Calu3 (cell line): ENCODE data around the gene C4orf17. TPM values are rescaled to one million over a fixed set of nuclear protein-coding genes. Genes with fewer than 3 reads are reported as not detected.

Experiments used
- BruUV-seq: library from RNA; stranded (reverse); fragments of 400-500 nt; replicated peaks from 2 replicates; lab custom pipeline; 2021; lab: Mats Ljungman, UMichigan
- CTCF ChIA-PET: fragments of 300-600 bp; sonication (Branson Sonifier 250); formaldehyde crosslinking; loops from one replicate; lab custom pipeline; 2022; ENCODE audit warnings: antibody characterized with exemption; lab: Charles Lee
- DNase-seq: peaks from one replicate; pipeline ENCODE4 v3.0.0; 2022
- H3K27ac Mint-ChIP-seq: one replicate; pipeline ENCODE4 v1.8.0; 2022; ENCODE audit warnings: mixed read lengths; ENCODE audit not compliant: unreplicated experiment
- H3K27me3 Mint-ChIP-seq: one replicate; pipeline ENCODE4 v1.8.0; 2022; ENCODE audit warnings: mixed read lengths; ENCODE audit not compliant: unreplicated experiment
- H3K36me3 Mint-ChIP-seq: one replicate; pipeline ENCODE4 v1.8.0; 2022; ENCODE audit warnings: mild to moderate bottlenecking, moderate library complexity, mixed read lengths; ENCODE audit not compliant: insufficient read depth, unreplicated experiment
- H3K4me1 Mint-ChIP-seq: one replicate; pipeline ENCODE4 v1.8.0; 2022; ENCODE audit warnings: mild to moderate bottlenecking, low read depth, mixed read lengths; ENCODE audit not compliant: unreplicated experiment
- H3K4me3 Mint-ChIP-seq: one replicate; pipeline ENCODE4 v1.8.0; 2022; ENCODE audit warnings: mild to moderate bottlenecking, low read depth, moderate library complexity, mixed read lengths; ENCODE audit not compliant: unreplicated experiment
- H3K9me3 Mint-ChIP-seq: one replicate; pipeline ENCODE4 v1.8.0; 2022; ENCODE audit warnings: low read depth, mixed read lengths; ENCODE audit not compliant: unreplicated experiment
- intact Hi-C: fragments of 100-400 bp; cut with micrococcal nuclease; formaldehyde crosslinking; loops from one replicate; pipeline ENCODE4 v1.10.0; 2022; ENCODE audit not compliant: unreplicated experiment
- total RNA-seq: library from RNA; stranded (reverse); gene quantifications from 2 replicates; pipeline ENCODE4 v1.2.3, GENCODE V29; 2022
- TF ChIP-seq, protein P1 (sequence below): fragments of 200-600 bp; IDR thresholded peaks from one replicate; pipeline ENCODE4 v1.8.0; 2022; ENCODE audit warnings: antibody characterized with exemption; ENCODE audit not compliant: unreplicated experiment

Gene C4orf17
- total RNA-seq, 1 experiment from 2014 or later: not detected

DNA sequence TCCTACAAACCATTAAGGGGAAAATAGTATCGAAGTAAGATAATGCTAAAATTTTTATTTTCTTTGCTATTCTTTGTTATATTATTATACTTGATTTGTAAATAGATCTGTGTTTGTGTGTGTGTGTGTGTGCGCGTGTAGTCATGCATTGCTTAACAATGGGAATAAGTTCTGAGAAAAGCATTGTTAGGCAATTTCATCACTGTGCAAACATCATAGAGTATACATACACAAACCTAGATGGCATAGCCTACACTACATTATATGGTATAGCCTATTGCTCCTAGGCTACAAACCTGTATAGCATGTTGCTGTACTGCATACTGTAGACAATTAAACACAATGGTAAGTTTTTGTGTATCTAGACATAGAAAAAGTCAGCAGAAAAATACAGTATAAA is 80.9 kb downstream of the C4orf17 start:
- Mint-ChIP-seq H3K27ac (no peak overlapping the region), H3K4me1 (no peaks in the 10 kb centered on the region), H3K36me3 (no peaks in the 10 kb centered on the region), H3K27me3 (no peaks in the 10 kb centered on the region), H3K4me3 (no peak overlapping the region), H3K9me3 (no peaks in the 10 kb centered on the region)
- BruUV-seq: no TSS peak
- intact Hi-C loops: no loop called here
- CTCF ChIA-PET: no interaction called here
- DNase-seq: no peak
- TF ChIP-seq, protein P1, sequence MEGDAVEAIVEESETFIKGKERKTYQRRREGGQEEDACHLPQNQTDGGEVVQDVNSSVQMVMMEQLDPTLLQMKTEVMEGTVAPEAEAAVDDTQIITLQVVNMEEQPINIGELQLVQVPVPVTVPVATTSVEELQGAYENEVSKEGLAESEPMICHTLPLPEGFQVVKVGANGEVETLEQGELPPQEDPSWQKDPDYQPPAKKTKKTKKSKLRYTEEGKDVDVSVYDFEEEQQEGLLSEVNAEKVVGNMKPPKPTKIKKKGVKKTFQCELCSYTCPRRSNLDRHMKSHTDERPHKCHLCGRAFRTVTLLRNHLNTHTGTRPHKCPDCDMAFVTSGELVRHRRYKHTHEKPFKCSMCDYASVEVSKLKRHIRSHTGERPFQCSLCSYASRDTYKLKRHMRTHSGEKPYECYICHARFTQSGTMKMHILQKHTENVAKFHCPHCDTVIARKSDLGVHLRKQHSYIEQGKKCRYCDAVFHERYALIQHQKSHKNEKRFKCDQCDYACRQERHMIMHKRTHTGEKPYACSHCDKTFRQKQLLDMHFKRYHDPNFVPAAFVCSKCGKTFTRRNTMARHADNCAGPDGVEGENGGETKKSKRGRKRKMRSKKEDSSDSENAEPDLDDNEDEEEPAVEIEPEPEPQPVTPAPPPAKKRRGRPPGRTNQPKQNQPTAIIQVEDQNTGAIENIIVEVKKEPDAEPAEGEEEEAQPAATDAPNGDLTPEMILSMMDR: no peak

Other genes starting within 250 kb of the C4orf17 start
- gene ADH1A, start 220.0 kb upstream of the C4orf17 start, total RNA-seq: not detected in 2 replicates
- 0.10 TPM in 1 of 2 replicates, not detected in the other for gene ADH1B, start 189.6 kb upstream of the C4orf17 start, total RNA-seq
- gene ADH1C, start 158.3 kb upstream of the C4orf17 start, total RNA-seq: 5.8 and 7.9 TPM in 2 replicates
- gene ADH7, start 75.7 kb upstream of the C4orf17 start, total RNA-seq: not detected in 2 replicates
- gene TRMT10A, start 53.0 kb downstream of the C4orf17 start, total RNA-seq: 2.6 and 2.9 TPM in 2 replicates
- gene MTTP, start 63.8 kb downstream of the C4orf17 start, total RNA-seq: 0.22 TPM in 1 of 2 replicates, not detected in the other
- gene C4orf54, start 146.8 kb downstream of the C4orf17 start, total RNA-seq: not detected in 2 replicates